GM18951 (cell line): ENCODE measurements around the gene RGR.
"Not testable (repeated sequence)": the region's sequence is repeated elsewhere in the genome, so short reads cannot be mapped to it uniquely, and the experiment has no call there.

ENCODE experiments used
- POLR2A ChIP-seq: IDR thresholded peaks from 4 replicates; pipeline ENCODE4 v1.6.1; 2011; ENCODE audit warnings: mild to moderate bottlenecking; ENCODE audit not compliant: insufficient read length, insufficient read depth; ENCODE audit errors: extremely low read depth
- in situ Hi-C: fragments of 300-500 bp; cut with MboI; formaldehyde crosslinking; loops from one replicate; pipeline ENCODE4 v1.12.0; 2022; ENCODE audit warnings: low sequenced_read_pairs, mixed read lengths, inconsistent platforms; ENCODE audit not compliant: unreplicated experiment

RGR gene

DNA sequence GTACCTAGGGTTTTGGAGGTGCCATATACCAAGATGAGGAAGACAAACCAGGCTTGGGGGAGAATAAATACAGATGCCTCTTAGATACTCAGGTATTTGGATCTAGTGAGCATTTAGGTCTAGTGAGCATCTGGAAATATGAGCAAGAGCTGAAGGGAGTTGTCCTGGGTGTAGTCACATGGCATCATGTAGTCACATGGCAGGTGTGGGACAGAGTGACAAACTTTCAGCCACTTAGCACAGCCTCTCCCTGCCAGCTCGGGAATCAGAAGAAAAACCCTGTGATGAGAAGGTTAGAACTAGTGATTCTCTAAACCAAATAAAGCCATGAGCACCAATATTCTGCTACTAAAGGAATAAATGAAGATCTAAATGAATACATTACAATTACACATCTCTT lies 24.3 kb downstream of the RGR start:
- in situ Hi-C loops: loop anchor here (10.0 kb wide), 2 partner anchors 96 to 266 kb away; no protein-coding TSS in a partner anchor
- TF ChIP-seq POLR2A: no peak

DNA sequence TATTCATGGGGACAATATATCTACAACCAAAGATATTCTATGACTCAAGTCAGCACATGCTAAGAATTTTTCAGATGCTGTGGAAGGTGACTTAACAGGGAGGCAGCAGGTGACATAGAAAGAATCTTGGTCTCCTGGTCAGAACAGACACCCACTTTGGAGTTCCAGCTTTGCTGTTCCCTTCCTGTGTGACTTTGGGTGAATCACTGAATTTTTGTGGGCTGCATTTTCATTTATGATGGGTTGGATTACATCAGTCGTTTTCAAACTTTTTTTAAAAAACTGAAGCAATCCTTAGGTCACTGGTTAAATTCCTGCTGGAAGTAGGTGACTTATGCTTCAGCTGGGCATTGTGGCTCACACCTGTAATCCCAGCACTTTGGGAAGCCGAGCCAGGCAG lies 24.9 kb downstream of the RGR start:
- in situ Hi-C loops: loop anchor here (10.0 kb wide), 2 partner anchors 95 to 265 kb away; no protein-coding TSS in a partner anchor
- no peak for TF ChIP-seq POLR2A

DNA sequence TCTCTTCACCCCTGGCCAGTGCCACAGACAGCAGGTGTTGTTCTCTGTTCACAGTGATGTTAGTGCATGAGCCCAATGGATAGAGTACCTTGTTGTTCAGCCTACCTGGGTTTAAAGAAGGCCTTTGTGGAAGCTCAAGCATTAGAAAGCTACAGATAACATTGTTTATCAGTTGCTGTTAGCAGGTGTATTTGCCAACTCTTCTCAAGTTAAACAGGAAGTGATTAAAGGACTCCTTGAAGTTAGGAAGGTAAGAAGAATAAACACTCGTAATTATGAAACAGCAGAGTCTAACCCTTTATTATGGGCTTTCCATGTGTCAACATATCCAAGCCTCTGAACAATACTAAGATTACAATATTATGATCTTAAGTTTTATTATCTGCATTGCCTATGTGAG lies 25.9 kb downstream of the RGR start:
- no peak for TF ChIP-seq POLR2A
- in situ Hi-C loops: no loop called here

DNA sequence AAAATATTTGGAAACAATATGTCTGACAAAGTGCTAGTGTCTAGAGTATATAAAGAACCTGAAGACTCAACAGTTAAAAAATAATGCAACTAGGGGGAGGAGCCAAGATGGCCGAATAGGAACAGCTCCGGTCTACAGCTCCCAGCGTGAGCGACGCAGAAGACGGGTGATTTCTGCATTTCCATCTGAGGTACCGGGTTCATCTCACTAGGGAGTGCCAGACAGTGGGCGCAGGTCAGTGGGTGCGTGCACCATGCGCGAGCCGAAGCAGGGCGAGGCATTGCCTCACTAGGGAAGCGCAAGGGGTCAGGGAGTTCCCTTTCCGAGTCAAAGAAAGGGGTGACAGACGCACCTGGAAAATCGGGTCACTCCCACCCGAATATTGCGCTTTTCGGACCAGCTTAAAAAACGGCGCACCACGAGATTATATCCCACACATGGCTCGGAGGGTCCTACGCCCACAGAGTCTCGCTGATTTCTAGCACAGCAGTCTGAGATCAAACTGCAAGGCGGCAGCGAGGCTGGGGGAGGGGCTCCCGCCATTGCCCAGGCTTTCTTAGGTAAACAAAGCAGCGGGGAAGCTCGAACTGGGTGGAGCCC lies 35.1 kb downstream of the RGR start:
- in situ Hi-C loops: not testable (repeated sequence)

DNA sequence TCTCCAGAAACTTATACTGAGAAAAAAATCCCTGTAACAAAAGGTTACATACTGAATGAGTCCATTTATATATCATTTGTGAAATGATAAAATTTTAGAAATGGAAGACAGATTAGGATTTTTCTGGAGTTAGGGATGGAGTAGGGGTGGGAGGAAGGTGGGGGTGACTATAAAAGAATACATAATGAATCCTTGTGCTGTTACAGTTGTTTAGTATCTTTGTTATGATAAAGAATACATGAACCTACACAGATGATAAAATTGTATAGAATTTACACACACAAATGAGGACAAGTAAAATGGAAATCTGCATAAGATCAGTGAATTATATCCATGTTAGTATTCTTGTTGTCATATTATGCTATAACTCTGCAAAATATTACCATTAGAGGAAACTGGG lies 41.8 kb downstream of the RGR start:
- in situ Hi-C loops: no loop called here
- no peak for TF ChIP-seq POLR2A

DNA sequence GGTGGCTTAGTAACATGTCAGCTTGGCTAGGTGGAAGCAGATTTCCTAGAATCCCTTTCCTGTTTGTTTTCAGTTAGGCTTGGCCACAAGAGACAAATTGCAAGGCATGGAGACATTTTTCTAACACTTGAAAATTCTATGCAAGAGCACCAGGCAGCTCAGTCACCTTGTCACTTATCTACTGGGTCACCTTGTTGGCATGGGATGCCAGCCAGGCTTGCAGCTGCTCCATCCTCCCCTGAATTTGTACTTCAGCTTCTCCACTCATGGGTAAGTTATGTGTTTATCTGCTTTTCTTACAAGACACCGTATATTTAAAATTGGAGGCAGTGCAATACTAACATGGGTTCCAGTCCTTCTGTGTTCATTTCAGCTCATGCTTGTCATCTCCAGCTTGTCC lies 43.3 kb downstream of the RGR start:
- in situ Hi-C loops: no loop called here
- TF ChIP-seq POLR2A: no peak

DNA sequence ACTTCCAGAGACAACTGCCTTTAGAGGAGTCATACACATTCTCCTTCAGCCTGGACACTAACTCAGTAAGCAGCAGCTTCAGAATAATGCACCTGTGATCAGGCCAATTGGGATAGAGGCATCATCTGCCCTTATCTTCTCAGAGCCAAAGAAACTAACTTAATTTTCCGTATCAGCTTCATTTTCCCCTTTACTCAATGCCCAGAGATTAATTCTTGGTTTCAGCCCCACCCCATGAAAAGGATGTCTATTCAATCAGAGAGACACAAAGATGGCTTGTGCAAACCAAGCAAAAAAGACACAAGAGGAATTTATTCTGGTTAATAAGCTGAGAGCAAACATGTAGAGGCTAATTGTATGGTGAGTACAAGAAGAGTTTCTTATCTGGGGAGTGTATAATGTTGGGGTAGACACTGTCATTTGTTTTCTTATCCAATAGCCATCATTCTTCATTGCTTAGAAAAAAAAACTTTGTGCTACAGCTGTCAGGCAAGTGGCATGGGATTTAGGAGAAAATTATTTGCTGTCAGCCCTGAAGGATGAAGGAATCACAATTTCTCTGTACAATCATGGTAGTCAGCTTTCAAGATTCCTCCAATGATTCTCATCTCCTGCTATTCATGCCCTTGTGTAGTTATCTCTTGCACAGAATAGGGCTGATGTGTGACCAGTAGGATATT lies 44.8 kb downstream of the RGR start:
- in situ Hi-C loops: no loop called here
- TF ChIP-seq POLR2A: no peak

DNA sequence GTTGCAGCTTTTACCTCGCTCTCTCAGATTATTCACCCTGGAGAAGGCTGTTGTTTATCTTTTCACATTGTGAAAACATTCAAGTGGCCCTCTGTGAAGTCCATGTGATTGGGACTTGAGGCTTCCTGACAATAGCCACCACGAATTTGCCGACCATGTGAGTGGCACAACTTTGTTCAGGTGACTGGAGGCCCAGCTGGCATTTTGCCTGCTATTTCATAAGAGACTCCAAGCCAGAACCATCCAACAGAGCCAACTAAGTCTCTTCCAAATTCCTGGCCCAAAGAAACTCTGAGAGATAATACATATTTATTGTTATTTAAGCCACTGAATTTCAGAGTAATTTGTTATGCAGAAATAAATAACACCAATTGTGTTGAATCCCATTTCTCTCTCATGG lies 45.4 kb downstream of the RGR start:
- in situ Hi-C loops: no loop called here
- no peak for TF ChIP-seq POLR2A

DNA sequence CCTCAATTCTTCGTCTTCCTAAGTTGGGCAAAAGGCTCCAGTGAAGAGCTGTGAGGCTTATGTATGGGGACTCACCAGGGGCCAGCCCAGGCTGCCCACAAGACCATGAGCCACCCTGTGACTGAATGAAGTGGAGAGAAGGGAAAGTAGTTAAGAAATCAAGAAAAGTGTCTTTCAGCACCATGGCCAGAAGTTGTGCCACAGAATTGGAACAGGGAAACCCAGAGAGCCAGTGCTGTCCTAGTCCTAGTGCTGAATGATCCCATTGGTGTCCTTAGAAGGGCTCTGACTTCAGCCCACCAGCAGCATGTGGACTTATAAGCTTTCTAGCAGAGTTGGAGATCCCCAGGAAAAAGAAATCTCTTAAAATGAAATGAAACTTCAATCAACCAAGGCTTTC lies 46.5 kb downstream of the RGR start:
- no peak for TF ChIP-seq POLR2A
- in situ Hi-C loops: no loop called here

DNA sequence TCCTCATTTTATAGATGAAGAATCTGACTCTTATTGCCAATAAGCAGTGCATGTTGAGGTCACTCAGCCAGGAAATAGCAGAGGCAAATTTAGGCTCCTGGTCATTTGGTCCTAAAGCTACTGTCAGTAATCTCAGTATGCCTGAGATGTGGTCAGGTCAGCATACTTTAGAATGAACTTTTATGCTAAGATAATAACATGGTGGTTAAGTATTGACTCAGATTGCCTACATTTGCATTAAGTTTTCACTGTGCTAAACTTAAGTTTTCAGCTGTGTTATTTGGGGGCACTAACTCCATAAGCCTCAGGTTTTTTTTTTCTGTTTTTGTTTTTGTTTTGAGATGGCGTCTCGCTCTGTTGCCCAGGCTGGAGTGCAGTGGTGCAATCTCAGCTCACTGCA lies 47.6 kb downstream of the RGR start:
- in situ Hi-C loops: no loop called here
- no peak for TF ChIP-seq POLR2A

DNA sequence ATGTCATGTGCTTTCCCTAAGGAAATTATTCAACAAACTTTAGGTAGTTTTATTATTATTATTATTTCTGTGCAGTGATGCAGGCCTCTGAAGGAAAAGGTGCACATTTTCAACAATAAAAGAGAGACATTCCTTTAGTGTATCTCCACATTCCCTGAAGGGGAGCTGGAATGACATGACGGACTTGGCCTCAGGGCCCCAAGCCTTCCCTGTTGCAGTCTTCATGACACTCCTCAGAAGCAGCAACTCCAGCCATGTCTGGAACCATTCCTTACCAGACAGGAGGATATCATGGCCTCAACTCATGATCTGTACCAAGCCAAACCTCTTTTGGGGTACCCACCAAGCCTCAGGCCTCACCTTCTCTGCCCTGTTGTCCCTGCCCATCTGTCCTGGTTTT lies 48.3 kb downstream of the RGR start:
- in situ Hi-C loops: no loop called here
- no peak for TF ChIP-seq POLR2A

DNA sequence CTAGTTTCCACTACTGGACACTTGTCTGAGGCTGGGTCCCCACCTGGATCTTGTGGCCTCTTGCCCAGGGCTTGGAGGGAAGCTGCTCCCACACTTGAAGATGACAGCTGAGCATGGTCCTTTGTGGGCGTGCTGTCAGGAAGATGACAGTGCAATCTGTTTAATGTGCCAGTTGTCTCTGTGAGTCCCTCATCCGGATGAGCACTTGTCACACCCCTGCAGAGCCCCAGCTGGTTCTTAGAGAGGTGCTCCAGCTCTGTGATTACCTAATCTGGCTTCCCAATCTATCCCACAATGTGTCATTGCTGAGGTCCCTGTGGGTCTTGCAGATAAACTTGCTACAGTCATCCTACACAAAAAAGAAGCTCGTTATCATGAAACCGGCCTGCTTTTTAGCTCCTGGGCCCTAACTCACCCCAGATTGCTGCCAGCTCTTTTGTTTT lies 48.7 kb downstream of the RGR start:
- no peak for TF ChIP-seq POLR2A
- in situ Hi-C loops: no loop called here

DNA sequence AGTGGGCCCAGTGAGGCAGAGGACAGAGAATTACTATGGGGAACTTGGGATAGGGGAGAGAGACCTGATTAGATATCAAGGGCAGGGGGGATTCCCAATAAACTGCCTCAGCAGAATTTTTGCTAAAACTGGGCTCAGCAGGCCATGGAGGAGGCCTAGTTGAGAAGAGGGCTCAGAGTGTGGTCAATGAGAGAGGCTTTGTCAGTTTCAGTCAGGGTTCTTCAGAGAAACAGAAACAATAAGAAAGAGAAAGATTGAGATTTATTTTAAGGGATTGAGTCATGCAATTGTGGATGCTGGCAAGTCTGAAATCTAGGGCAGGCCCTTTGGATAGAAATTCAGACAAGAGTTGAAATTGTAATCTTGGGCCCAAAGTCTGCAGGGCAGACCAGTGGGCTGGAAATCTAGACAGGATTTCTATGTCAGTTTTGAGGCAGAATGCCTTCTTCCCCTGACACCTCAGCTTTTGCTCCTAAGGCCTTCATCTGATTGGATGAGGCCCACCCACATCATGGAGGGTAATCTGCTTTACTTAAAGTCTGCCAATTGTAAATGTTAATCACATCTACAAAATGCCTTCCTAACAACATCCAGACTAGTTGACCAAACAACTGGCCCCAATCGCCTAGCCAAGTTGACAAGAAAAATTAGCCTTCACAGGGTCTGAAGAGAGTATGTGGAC lies 50.1 kb downstream of the RGR start:
- in situ Hi-C loops: no loop called here
- TF ChIP-seq POLR2A: no peak
